Stimulated activated CD4-positive, alpha-beta T cell treated with anti-CD3 and anti-CD28 coated beads, Interleukin-15, amount 100 ng/mL, for 24 hours (primary cell): ENCODE results near the gene REN.

ENCODE experiments used
- DNase-seq: peaks from one replicate; pipeline ENCODE4 v3.0.0-alpha.2; 2020

Gene REN

GRCh38 chr1:204166219-204166618 is at the start of gene REN:
Gene REN (minus strand): TSS chr1:204166337. CDS start chr1:204166293, 44 bp downstream.
- no peak for DNase-seq

- DNase-seq, result peak; percentile 68
Measured at GRCh38 chr1:204213668-204214662, 47.8 kb upstream of the REN start, which contains the start of gene GOLT1A. Gene GOLT1A (minus strand): TSS chr1:204213988. CDS start chr1:204213906, 82 bp downstream.

GRCh38 chr1:204212715-204213114 is 46.6 kb upstream of the REN start:
- no peak for DNase-seq

- no peak for DNase-seq
Measured at GRCh38 chr1:204211046-204211445, 44.9 kb upstream of the REN start.

GRCh38 chr1:204207136-204207616 is 41.0 kb upstream of the REN start:
- DNase-seq, result peak; percentile 84

- no peak for DNase-seq
Measured at GRCh38 chr1:204206121-204206520, 40.0 kb upstream of the REN start.

- no peak for DNase-seq
Measured at GRCh38 chr1:204205486-204205885, 39.3 kb upstream of the REN start.

GRCh38 chr1:204204944-204205343 is 38.8 kb upstream of the REN start:
- no peak for DNase-seq

GRCh38 chr1:204203206-204203767 is 37.1 kb upstream of the REN start:
- DNase-seq, result no peak

GRCh38 chr1:204202481-204202880 is 36.3 kb upstream of the REN start:
- no peak for DNase-seq

GRCh38 chr1:204201348-204202040 is 35.4 kb upstream of the REN start:
- no peak for DNase-seq

GRCh38 chr1:204199579-204199978 is 33.4 kb upstream of the REN start:
- no peak for DNase-seq

- DNase-seq, result no peak
Measured at GRCh38 chr1:204198348-204199340, 32.5 kb upstream of the REN start.

GRCh38 chr1:204197068-204197467 is 30.9 kb upstream of the REN start:
- DNase-seq, result no peak

- DNase-seq, result no peak
Measured at GRCh38 chr1:204196068-204196795, 30.1 kb upstream of the REN start, which contains the start of gene KISS1. Gene KISS1 (minus strand): TSS chr1:204196491. CDS start chr1:204192876, 3,615 bp downstream.

- DNase-seq, result no peak
Measured at GRCh38 chr1:204194771-204195170, 28.6 kb upstream of the REN start.

GRCh38 chr1:204194080-204194479 is 27.9 kb upstream of the REN start:
- DNase-seq, result no peak

- DNase-seq, result no peak
Measured at GRCh38 chr1:204192589-204193352, 26.6 kb upstream of the REN start.

GRCh38 chr1:204192046-204192445 is 25.9 kb upstream of the REN start:
- DNase-seq, result no peak

GRCh38 chr1:204191456-204191855 is 25.3 kb upstream of the REN start:
- no peak for DNase-seq
